Tibial artery (tissue), 4 donors: ENCODE data around the gene CD244.

Experiments used
- DNase-seq, 2 donors: peaks; one replicate each; pipeline ENCODE4 v3.0.0-alpha.2; 2019
- H3K27ac ChIP-seq, 2 donors: fragments of 200-600 bp; sonication (generic) in 1 of 2; 1 replicate in 1 of 2; 2 replicates in 1 of 2; pipeline ENCODE4 v1.5.1; 2018 to 2019; ENCODE audit warnings: mild to moderate bottlenecking in 1 of 2
- H3K27me3 ChIP-seq, 2 donors: fragments of 200-600 bp; sonication (generic) in 1 of 2; one replicate each; pipeline versions ENCODE4 v1.5.1 to v1.6.0; 2016 to 2019
- H3K36me3 ChIP-seq, 3 donors: fragments of 200-600 bp; sonication (generic) in 2 of 3; one replicate each; pipeline ENCODE4 v1.5.1; 2016 to 2019; ENCODE audit warnings: mild to moderate bottlenecking in 2 of 3
- H3K4me1 ChIP-seq, 4 donors: fragments of 200-600 bp; sonication (generic) in 2 of 4; 1 replicate in 3 of 4; 2 replicates in 1 of 4; pipeline ENCODE4 v1.5.1; 2016 to 2019
- H3K4me3 ChIP-seq, 2 donors: fragments of 200-600 bp; sonication (generic) in 1 of 2; 1 replicate in 1 of 2; 2 replicates in 1 of 2; pipeline ENCODE4 v1.5.1; 2018 to 2019; ENCODE audit warnings: mild to moderate bottlenecking in 2 of 2
- H3K9me3 ChIP-seq, 3 donors: fragments of 200-600 bp; sonication (generic) in 1 of 3; one replicate each; pipeline ENCODE4 v1.5.1; 2016 to 2019
- CTCF ChIP-seq, 2 experiments: fragments of 200-600 bp in 1 of 2; fragments of 450-650 bp in 1 of 2; IDR thresholded peaks; one replicate each; pipeline ENCODE4 v1.5.1; 2017 to 2019; ENCODE audit warnings: antibody characterized with exemption in 2 of 2, mild to moderate bottlenecking in 1 of 2, moderate library complexity in 1 of 2
- intact Hi-C: fragments of 100-400 bp; cut with DNase I; formaldehyde crosslinking; loops from one replicate; pipeline ENCODE4 v1.15.0; 2023; ENCODE audit warnings: low total_unique reads

CD244 gene

GRCh38 chr1:160839746-160840145, 22.9 kb downstream of the CD244 start:
- Histone ChIP-seq H3K27me3 (no peaks in the 10 kb centered on the region), H3K4me1 (peaks cover 0 to 11% (median 4%) of the 10 kb centered on the region in 4 donors), H3K27ac (no peak overlapping the region), H3K36me3 (no peaks in the 10 kb centered on the region), H3K4me3 (no peak overlapping the region), H3K9me3 (no peaks in the 10 kb centered on the region)
- no peak for TF ChIP-seq CTCF (IDR thresholded peaks at IDR 0.05)
- DNase-seq = no peak
- intact Hi-C loops = no loop called here

DNA sequence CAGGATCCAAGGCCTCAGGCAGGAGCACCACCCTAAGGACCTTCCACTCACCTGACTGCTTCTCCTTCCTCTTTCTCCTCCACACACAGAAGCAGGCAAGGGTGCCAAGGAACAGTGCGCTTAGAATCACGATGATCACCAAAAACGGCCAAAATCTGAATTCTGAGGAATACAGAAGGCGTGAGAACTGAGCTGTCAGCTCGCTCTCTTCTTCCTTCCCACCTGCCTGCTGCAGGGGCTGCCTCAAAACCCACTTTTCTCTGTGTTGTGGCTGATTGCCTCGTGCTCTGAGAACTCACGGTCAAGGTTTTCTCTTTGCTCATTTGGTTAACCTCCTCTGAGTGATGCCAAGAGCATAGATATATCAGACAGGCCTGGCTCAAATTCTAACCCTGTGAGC, 23.8 kb downstream of the CD244 start:
- no peak overlapping the region for H3K27ac ChIP-seq
- H3K4me3 ChIP-seq = no peak overlapping the region
- no peak for TF ChIP-seq CTCF (IDR thresholded peaks at IDR 0.05)
- no peaks in the 10 kb centered on the region for H3K36me3 ChIP-seq
- intact Hi-C loops = no loop called here
- no peaks in the 10 kb centered on the region for H3K9me3 ChIP-seq
- peaks cover 0 to 11% (median 4%) of the 10 kb centered on the region in 4 donors for H3K4me1 ChIP-seq
- no peaks in the 10 kb centered on the region for H3K27me3 ChIP-seq
- DNase-seq = no peak

DNA sequence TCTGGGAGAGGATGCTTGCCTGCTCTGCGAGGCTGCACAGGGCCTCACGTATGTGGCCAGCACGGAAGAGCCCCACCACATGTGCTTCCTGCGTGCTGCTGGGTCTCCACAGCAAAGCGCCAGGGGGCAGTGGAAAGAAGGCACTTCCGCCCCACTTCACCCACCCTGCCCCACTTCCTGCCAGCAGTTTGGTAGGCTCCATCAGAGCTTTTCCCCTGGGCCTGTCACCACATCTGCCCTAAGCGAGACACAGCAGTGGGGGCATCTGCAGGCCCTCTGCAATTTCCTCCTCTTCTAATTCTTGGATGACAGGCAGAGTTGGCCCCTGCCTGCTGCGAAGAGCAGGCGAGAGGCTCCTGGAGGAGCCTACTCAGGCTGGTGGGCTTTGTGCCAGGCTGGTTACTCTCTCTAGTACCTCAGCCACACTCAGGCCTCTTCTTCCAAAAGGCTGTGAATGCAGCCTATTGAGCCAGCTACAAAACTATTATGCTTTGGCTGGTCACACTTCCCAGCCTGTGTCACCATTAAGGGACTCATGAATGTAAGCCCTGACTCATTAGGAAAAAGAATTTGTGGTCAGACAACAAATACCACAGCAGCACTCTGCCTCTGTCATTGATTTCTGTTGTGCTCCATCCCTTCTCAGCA, 25.0 kb downstream of the CD244 start:
- H3K36me3 ChIP-seq = no peaks in the 10 kb centered on the region
- no peak for TF ChIP-seq CTCF (IDR thresholded peaks at IDR 0.05)
- H3K4me1 ChIP-seq = peaks cover 0 to 11% (median 4%) of the 10 kb centered on the region in 4 donors
- no peak for DNase-seq
- intact Hi-C loops = no loop called here
- H3K27me3 ChIP-seq = no peaks in the 10 kb centered on the region
- H3K4me3 ChIP-seq = no peak overlapping the region
- no peaks in the 10 kb centered on the region for H3K9me3 ChIP-seq
- H3K27ac ChIP-seq = no peak overlapping the region

GRCh38 chr1:160836981-160837557, 25.6 kb downstream of the CD244 start:
- intact Hi-C loops = no loop called here
- H3K27me3 ChIP-seq = no peaks in the 10 kb centered on the region
- no peak for TF ChIP-seq CTCF (IDR thresholded peaks at IDR 0.05)
- no peak overlapping the region for H3K27ac ChIP-seq
- no peaks in the 10 kb centered on the region for H3K9me3 ChIP-seq
- DNase-seq = no peak
- H3K36me3 ChIP-seq = no peaks in the 10 kb centered on the region
- no peak overlapping the region for H3K4me3 ChIP-seq
- peaks cover 0 to 11% (median 4%) of the 10 kb centered on the region in 4 donors for H3K4me1 ChIP-seq

GRCh38 chr1:160836561-160836960, 26.1 kb downstream of the CD244 start:
- no peaks in the 10 kb centered on the region for H3K9me3 ChIP-seq
- no peaks in the 10 kb centered on the region for H3K27me3 ChIP-seq
- H3K27ac ChIP-seq = no peak overlapping the region
- H3K4me1 ChIP-seq = peaks cover 0 to 11% (median 4%) of the 10 kb centered on the region in 4 donors
- no peak for DNase-seq
- intact Hi-C loops = no loop called here
- H3K36me3 ChIP-seq = no peaks in the 10 kb centered on the region
- H3K4me3 ChIP-seq = no peak overlapping the region
- no peak for TF ChIP-seq CTCF (IDR thresholded peaks at IDR 0.05)
